Measurements from ENCODE around the gene OBP2B.

DNA sequence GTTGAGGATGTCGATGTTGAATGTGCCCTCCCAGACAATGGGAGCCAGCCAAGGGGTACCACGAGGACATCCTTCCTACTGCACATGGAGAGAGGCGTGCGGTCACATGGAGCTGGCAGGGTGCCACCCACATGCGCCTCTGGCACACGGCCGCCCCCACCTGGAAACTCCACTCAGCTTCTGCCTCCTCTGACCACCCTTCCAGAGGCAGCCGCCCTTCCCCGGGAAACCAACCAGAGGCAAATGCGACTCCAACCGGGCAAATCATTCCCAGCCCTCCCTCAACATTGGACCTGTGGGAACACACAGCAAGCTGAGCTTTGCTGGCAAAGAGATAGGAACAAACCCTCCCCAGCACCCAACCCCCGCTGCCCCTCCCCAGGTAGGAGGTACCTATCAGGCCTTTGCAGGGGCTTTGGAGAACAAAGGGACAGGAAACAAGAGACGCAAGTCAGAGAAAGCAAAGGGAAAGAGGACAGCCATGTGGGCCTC, 48.5 kb upstream of the OBP2B start:
- TF ChIP-seq, protein P1, sequence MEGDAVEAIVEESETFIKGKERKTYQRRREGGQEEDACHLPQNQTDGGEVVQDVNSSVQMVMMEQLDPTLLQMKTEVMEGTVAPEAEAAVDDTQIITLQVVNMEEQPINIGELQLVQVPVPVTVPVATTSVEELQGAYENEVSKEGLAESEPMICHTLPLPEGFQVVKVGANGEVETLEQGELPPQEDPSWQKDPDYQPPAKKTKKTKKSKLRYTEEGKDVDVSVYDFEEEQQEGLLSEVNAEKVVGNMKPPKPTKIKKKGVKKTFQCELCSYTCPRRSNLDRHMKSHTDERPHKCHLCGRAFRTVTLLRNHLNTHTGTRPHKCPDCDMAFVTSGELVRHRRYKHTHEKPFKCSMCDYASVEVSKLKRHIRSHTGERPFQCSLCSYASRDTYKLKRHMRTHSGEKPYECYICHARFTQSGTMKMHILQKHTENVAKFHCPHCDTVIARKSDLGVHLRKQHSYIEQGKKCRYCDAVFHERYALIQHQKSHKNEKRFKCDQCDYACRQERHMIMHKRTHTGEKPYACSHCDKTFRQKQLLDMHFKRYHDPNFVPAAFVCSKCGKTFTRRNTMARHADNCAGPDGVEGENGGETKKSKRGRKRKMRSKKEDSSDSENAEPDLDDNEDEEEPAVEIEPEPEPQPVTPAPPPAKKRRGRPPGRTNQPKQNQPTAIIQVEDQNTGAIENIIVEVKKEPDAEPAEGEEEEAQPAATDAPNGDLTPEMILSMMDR (IDR thresholded peaks at IDR 0.05; ENCODE audit: insufficient read depth, low read length, poor library complexity, severe bottlenecking) = no peak
- TF ChIP-seq EZH2phosphoT487 (conservative IDR thresholded peaks at IDR 0.05; ENCODE audit: low read length) = no peak
